K562 (cell line): ENCODE measurements around the gene DXO. TPM values are rescaled to one million over a fixed set of nuclear protein-coding genes. Genes with fewer than 3 reads are reported as not detected.

ENCODE experiments used
- ASH1L ChIP-seq: fragments of 450-650 bp; IDR thresholded peaks from 2 replicates; pipeline ENCODE4 v1.6.1; 2018; ENCODE audit warnings: borderline replicate concordance, mild to moderate bottlenecking, low read depth; ENCODE audit not compliant: partially characterized antibody
- CXXC5 ChIP-seq: fragments of 250-450 bp; sonication (Bioruptor Pico); IDR thresholded peaks from 2 replicates; pipeline ENCODE4 v1.8.0; 2022; ENCODE audit warnings: inconsistent platforms, mild to moderate bottlenecking, moderate library complexity
- MEF2A ChIP-seq: IDR thresholded peaks from 2 replicates; pipeline ENCODE4 v1.6.1; 2011; ENCODE audit warnings: low read depth, mild to moderate bottlenecking, low read length, moderate library complexity; ENCODE audit not compliant: control insufficient read depth
- PHF20 ChIP-seq: fragments of 450-650 bp; IDR thresholded peaks from 2 replicates; pipeline ENCODE4 v1.6.1; 2018; ENCODE audit not compliant: partially characterized antibody
- PHTF2 ChIP-seq: fragments of 250-450 bp; sonication (Bioruptor Pico); IDR thresholded peaks from 2 replicates; pipeline ENCODE4 v1.5.0; 2021; ENCODE audit warnings: mild to moderate bottlenecking
- POLR2AphosphoS2 ChIP-seq: IDR thresholded peaks from 2 replicates; pipeline ENCODE4 v1.6.1; 2012; ENCODE audit warnings: low read length, improper control_type of control experiment
- PRPF4 ChIP-seq: fragments of 200-400 bp; formaldehyde crosslinking; IDR thresholded peaks from one replicate; pipeline ENCODE4 v1.6.1; 2017; ENCODE audit warnings: low read length, low read depth, mild to moderate bottlenecking; ENCODE audit not compliant: insufficient read depth, poor library complexity, severe bottlenecking
- RBM22 ChIP-seq: fragments of 200-400 bp; formaldehyde crosslinking; IDR thresholded peaks from 2 replicates; pipeline ENCODE4 v1.6.1; 2018; ENCODE audit warnings: low read length, low read depth; ENCODE audit not compliant: poor library complexity, severe bottlenecking
- SIN3A ChIP-seq, 2 experiments: fragments of 150-350 bp in 1 of 2; IDR thresholded peaks; 2 replicates each; pipeline ENCODE4 v1.6.1; 2011 to 2016; ENCODE audit warnings: borderline replicate concordance in 2 of 2, low read depth in 2 of 2, low read length in 2 of 2, mild to moderate bottlenecking in 2 of 2, moderate library complexity in 2 of 2; ENCODE audit not compliant: control insufficient read depth in 1 of 2
- STAG1 ChIP-seq: sonication (generic); formaldehyde crosslinking; IDR thresholded peaks from 2 replicates; pipeline ENCODE4 v1.5.0; 2020; ENCODE audit warnings: missing genetic modification reagents, borderline replicate concordance
- TCF3 ChIP-seq: sonication (generic); formaldehyde crosslinking; IDR thresholded peaks from 2 replicates; pipeline ENCODE4 v1.4.0; 2020; ENCODE audit warnings: mild to moderate bottlenecking, missing genetic modification reagents
- YY1 ChIP-seq, 3 experiments: IDR thresholded peaks; 2 replicates each; pipeline ENCODE4 v1.6.1; 2011; ENCODE audit warnings: low read length in 2 of 3, mild to moderate bottlenecking in 2 of 3, moderate library complexity in 2 of 3, borderline replicate concordance in 1 of 3, control low read depth in 1 of 3, low read depth in 1 of 3; ENCODE audit not compliant: insufficient read depth in 3 of 3, insufficient replicate concordance in 2 of 3, control insufficient read depth in 1 of 3, insufficient read length in 1 of 3; ENCODE audit errors: extremely low read depth in 1 of 3
- polyA plus RNA-seq, 8 experiments: library from polyadenylated mRNA; depleted of rRNA in 4 of 8; stranded (reverse) in 5 of 8; unstranded in 3 of 8; fragments of >200 nt; fragmentation: Nextera tagmentation in 2 of 8; fragmentation: Illumina TruSeq in 1 of 8; extraction: Ambion mirVana in 2 of 8; extraction: Trizol in 1 of 8; gene quantifications; 2 replicates each; pipeline versions ENCODE4 v1.2.1 to v1.2.3, GENCODE V29; 2011 to 2014; ENCODE audit warnings: inconsistent platforms in 1 of 8, missing spikeins in 1 of 8
- total RNA-seq, 7 experiments: library from RNA; depleted of rRNA in 6 of 7; stranded (reverse); fragments of >200 nt in 6 of 7; fragmentation: Illumina TruSeq in 2 of 7; extraction: Trizol in 2 of 7; gene quantifications; 2 replicates each; pipeline versions ENCODE4 v1.2.1 to v1.2.3, GENCODE V29; 2011 to 2021; ENCODE audit warnings: low replicate concordance in 1 of 7
- TF ChIP-seq, protein P1 (sequence below): sonication (generic); IDR thresholded peaks from 2 replicates; pipeline ENCODE4 v1.6.1; 2016
- TF ChIP-seq, protein P2 (sequence below), 2 experiments: fragments of 450-650 bp; IDR thresholded peaks; 2 replicates each; pipeline ENCODE4 v1.6.1; 2016; ENCODE audit warnings: mild to moderate bottlenecking in 2 of 2, borderline replicate concordance in 1 of 2, low read depth in 1 of 2, moderate library complexity in 1 of 2
- TF ChIP-seq, protein P3 (sequence below): fragments of 250-450 bp; sonication (Bioruptor Pico); IDR thresholded peaks from 2 replicates; pipeline ENCODE4 v1.8.0; 2022; ENCODE audit warnings: inconsistent platforms, mild to moderate bottlenecking, moderate library complexity, borderline replicate concordance

DXO gene
- total and polyA plus RNA-seq, 9 of the 15 experiments (the other 6 are each of a cell fraction or from before 2014, with no cell fraction given): 6.4 to 35.1 (median 19.4) TPM

DNA sequence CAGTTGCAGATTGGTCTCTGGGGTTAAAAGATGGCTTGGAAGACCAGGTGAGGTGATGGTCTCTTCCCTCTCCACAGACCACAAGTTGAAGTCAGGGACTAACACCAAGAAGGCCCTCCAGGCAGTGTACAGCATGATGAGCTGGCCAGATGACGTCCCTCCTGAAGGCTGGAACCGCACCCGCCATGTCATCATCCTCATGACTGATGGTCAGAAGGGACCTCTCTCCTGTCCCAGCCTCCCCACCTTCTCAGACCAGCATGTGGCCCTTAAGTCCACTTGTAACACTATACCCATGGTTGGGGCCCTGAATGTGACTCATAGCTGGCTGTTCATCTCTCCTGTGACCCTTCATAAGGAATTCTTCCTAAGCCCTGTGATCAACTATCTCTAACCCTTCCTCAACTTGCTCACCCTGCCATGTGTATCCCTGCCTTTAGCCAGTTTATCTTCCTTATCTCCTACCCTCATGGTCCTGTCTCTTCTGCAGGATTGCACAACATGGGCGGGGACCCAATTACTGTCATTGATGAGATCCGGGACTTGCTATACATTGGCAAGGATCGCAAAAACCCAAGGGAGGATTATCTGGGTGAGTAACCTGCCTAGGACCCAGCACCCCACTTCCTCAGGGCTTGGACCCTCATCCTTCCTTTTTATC is 23.1 kb downstream of the DXO start (continued):
- no peak for TF ChIP-seq MEF2A
- TF ChIP-seq PHTF2: no peak
- no peak for TF ChIP-seq ASH1L
- peak in 1 of 3 experiments; percentile 23 for TF ChIP-seq YY1 (IDR thresholded peaks at IDR 0.05; ENCODE audit: borderline replicate concordance in 1 of 3, control insufficient read depth in 1 of 3, extremely low read depth in 1 of 3, insufficient read depth in 3 of 3, insufficient read length in 1 of 3, insufficient replicate concordance in 2 of 3, low read depth in 1 of 3, low read length in 2 of 3)
- TF ChIP-seq POLR2AphosphoS2: peak; percentile 90
- no peak for TF ChIP-seq STAG1 (CRISPR knock-in tag)
- TF ChIP-seq PHF20: peak; percentile 5
- peak; percentile 72 for TF ChIP-seq TCF3
- TF ChIP-seq, protein P1, sequence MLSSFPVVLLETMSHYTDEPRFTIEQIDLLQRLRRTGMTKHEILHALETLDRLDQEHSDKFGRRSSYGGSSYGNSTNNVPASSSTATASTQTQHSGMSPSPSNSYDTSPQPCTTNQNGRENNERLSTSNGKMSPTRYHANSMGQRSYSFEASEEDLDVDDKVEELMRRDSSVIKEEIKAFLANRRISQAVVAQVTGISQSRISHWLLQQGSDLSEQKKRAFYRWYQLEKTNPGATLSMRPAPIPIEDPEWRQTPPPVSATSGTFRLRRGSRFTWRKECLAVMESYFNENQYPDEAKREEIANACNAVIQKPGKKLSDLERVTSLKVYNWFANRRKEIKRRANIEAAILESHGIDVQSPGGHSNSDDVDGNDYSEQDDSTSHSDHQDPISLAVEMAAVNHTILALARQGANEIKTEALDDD: peak; percentile 82
- TF ChIP-seq, protein P2, sequence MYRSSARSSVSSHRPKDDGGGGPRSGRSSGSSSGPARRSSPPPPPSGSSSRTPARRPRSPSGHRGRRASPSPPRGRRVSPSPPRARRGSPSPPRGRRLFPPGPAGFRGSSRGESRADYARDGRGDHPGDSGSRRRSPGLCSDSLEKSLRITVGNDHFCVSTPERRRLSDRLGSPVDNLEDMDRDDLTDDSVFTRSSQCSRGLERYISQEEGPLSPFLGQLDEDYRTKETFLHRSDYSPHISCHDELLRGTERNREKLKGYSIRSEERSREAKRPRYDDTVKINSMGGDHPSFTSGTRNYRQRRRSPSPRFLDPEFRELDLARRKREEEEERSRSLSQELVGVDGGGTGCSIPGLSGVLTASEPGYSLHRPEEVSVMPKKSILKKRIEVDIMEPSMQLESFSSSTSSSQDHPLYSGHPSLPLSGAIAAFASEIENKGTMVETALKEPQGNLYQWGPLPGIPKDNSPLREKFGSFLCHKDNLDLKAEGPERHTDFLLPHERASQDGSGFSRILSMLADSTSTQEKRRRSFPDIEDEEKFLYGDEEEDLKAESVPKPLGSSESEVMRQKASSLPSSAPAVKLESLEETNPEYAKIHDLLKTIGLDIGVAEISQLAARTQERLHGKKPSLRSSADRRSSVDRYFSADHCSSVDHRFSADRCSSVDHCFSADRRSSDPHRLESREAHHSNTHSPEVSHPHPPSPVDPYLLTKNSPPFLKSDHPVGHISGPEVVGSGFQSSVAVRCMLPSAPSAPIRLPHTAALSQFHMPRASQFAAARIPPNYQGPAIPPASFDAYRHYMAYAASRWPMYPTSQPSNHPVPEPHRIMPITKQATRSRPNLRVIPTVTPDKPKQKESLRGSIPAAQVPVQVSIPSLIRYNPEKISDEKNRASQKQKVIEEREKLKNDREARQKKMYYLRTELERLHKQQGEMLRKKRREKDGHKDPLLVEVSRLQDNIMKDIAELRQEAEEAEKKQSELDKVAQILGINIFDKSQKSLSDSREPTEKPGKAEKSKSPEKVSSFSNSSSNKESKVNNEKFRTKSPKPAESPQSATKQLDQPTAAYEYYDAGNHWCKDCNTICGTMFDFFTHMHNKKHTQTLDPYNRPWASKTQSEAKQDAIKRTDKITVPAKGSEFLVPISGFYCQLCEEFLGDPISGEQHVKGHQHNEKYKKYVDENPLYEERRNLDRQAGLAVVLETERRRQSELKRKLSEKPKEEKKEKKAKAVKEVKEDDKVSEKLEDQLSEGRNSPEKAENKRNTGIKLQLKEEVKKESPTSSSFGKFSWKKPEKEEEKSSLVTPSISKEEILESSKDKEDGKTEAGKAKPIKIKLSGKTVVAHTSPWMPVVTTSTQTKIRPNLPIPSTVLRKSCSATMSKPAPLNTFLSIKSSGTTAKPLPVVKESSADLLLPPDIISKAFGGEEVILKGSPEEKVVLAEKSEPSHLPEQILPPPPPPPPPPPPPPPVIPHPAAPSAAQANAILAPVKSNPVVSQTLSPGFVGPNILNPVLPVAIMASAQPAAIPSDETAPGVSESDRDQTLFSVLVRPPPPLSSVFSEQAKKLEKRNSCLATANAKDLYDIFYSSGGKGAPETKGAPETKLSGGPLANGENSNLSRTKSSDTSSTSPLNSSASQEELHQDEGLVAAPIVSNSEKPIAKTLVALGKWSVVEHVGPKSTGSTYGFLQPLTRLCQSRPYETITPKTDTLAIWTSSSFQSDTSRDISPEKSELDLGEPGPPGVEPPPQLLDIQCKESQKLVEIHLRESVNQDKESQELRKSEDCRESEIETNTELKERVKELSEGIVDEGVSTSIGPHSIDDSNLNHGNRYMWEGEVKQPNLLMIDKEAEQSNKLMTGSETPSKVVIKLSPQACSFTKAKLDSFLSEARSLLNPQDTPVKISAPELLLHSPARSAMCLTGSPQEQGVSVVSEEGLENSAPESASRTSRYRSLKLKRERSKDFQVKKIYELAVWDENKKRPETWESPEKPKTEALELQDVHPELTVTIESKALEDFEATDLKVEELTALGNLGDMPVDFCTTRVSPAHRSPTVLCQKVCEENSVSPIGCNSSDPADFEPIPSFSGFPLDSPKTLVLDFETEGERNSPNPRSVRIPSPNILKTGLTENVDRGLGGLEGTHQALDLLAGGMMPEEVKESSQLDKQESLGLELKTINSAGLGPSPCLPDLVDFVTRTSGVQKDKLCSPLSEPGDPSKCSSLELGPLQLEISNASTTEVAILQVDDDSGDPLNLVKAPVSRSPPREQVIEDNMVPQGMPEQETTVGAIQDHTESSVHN (IDR thresholded peaks at IDR 0.05; ENCODE audit: borderline replicate concordance in 1 of 2, low read depth in 1 of 2): peak in 1 of 2 experiments; percentile 52; a peak in 2 of 4 replicates
- no peak for TF ChIP-seq SIN3A (IDR thresholded peaks at IDR 0.05; ENCODE audit: borderline replicate concordance in 2 of 2, control insufficient read depth in 1 of 2, low read depth in 2 of 2, low read length in 2 of 2)
- TF ChIP-seq CXXC5 (CRISPR knock-in tag): peak; percentile 33; the same call in 1 of the 2 replicates
- TF ChIP-seq PRPF4: no peak
- TF ChIP-seq, protein P3, sequence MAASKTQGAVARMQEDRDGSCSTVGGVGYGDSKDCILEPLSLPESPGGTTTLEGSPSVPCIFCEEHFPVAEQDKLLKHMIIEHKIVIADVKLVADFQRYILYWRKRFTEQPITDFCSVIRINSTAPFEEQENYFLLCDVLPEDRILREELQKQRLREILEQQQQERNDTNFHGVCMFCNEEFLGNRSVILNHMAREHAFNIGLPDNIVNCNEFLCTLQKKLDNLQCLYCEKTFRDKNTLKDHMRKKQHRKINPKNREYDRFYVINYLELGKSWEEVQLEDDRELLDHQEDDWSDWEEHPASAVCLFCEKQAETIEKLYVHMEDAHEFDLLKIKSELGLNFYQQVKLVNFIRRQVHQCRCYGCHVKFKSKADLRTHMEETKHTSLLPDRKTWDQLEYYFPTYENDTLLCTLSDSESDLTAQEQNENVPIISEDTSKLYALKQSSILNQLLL (CRISPR knock-in tag): no peak
- no peak for TF ChIP-seq RBM22
